ENCODE results near the gene TNFSF13. TPM values are rescaled to one million over a fixed set of nuclear protein-coding genes. Genes with fewer than 3 reads are reported as not detected.

The TNFSF13 gene
- polyA plus RNA-seq: 5.1 TPM

GRCh38 chr17:7558544-7559319 is at the start of gene TNFSF13:
Gene TNFSF13, plus strand, starts transcription at chr17:7558750. Its CDS starts 290 bp downstream, at chr17:7559040.
- peaks cover 8% of the 10 kb centered on the region for H3K36me3 Mint-ChIP-seq
- H3K4me3 Mint-ChIP-seq: peak within 1 kb of the TSS; percentile 74 to 93 (median 92)
- H3K4me1 Mint-ChIP-seq: peaks cover 30 to 42% (median 38%) of the 10 kb centered on the region in 3 donors

GRCh38 chr17:7508846-7509245 is 49.7 kb upstream of the TNFSF13 start:
- no peak overlapping the region for H3K27ac Mint-ChIP-seq
- no peaks in the 10 kb centered on the region for H3K9me3 Mint-ChIP-seq
- H3K4me3 Mint-ChIP-seq: no peak overlapping the region
- H3K36me3 Mint-ChIP-seq: peaks cover 7% of the 10 kb centered on the region
- no peaks in the 10 kb centered on the region for H3K27me3 Mint-ChIP-seq
- no peaks in the 10 kb centered on the region for H3K4me1 Mint-ChIP-seq

More at GRCh38 chr17:7558544-7559319, at the start of gene TNFSF13:
- Mint-ChIP-seq H3K27ac (peak within 1 kb of the TSS; percentile 95 to 98 (median 97)), H3K9me3 (no peaks in the 10 kb centered on the region), H3K27me3 (no peaks in the 10 kb centered on the region)

- Mint-ChIP-seq H3K27ac (no peak overlapping the region), H3K9me3 (no peaks in the 10 kb centered on the region), H3K27me3 (no peaks in the 10 kb centered on the region), H3K36me3 (peaks cover 5% of the 10 kb centered on the region), H3K4me1 (no peaks in the 10 kb centered on the region), H3K4me3 (no peak overlapping the region)
Observed at GRCh38 chr17:7509937-7510336, 48.6 kb upstream of the TNFSF13 start.

- Mint-ChIP-seq H3K27ac (peak overlapping the region in 1 of 3 donors; percentile 42), H3K9me3 (no peaks in the 10 kb centered on the region), H3K36me3 (peaks cover 5% of the 10 kb centered on the region), H3K27me3 (no peaks in the 10 kb centered on the region), H3K4me3 (peak overlapping the region in 1 of 4 donors; percentile 54), H3K4me1 (no peaks in the 10 kb centered on the region)
Observed at GRCh38 chr17:7511108-7511507, 47.4 kb upstream of the TNFSF13 start.

- Mint-ChIP-seq H3K9me3 (no peaks in the 10 kb centered on the region), H3K27ac (no peak overlapping the region), H3K4me3 (no peak overlapping the region), H3K4me1 (no peaks in the 10 kb centered on the region), H3K27me3 (no peaks in the 10 kb centered on the region), H3K36me3 (peaks cover 3% of the 10 kb centered on the region)
Observed at GRCh38 chr17:7512105-7512504, 46.4 kb upstream of the TNFSF13 start.

GRCh38 chr17:7512824-7513540 is 45.6 kb upstream of the TNFSF13 start:
- Mint-ChIP-seq H3K36me3 (peaks cover 3% of the 10 kb centered on the region), H3K9me3 (no peaks in the 10 kb centered on the region), H3K4me3 (peak overlapping the region in 1 of 4 donors; percentile 33), H3K4me1 (no peaks in the 10 kb centered on the region), H3K27ac (no peak overlapping the region), H3K27me3 (no peaks in the 10 kb centered on the region)

- H3K4me3 Mint-ChIP-seq: no peak overlapping the region
- peaks cover 3% of the 10 kb centered on the region for H3K36me3 Mint-ChIP-seq
- H3K4me1 Mint-ChIP-seq: no peaks in the 10 kb centered on the region
- no peaks in the 10 kb centered on the region for H3K9me3 Mint-ChIP-seq
- no peak overlapping the region for H3K27ac Mint-ChIP-seq
- H3K27me3 Mint-ChIP-seq: no peaks in the 10 kb centered on the region
Observed at GRCh38 chr17:7513850-7514419, 44.6 kb upstream of the TNFSF13 start.

GRCh38 chr17:7515911-7516610 is 42.5 kb upstream of the TNFSF13 start:
- no peaks in the 10 kb centered on the region for H3K27me3 Mint-ChIP-seq

GRCh38 chr17:7523033-7523432 is 35.5 kb upstream of the TNFSF13 start:
- H3K27ac Mint-ChIP-seq: peak overlapping the region in 1 of 3 donors; percentile 53
- H3K36me3 Mint-ChIP-seq: peaks cover 2% of the 10 kb centered on the region
- H3K4me3 Mint-ChIP-seq: peak overlapping the region in 2 of 4 donors; percentile 50 to 57
- H3K27me3 Mint-ChIP-seq: no peaks in the 10 kb centered on the region
- no peaks in the 10 kb centered on the region for H3K4me1 Mint-ChIP-seq
- peaks cover 0 to 5% (median 0%) of the 10 kb centered on the region in 3 donors for H3K9me3 Mint-ChIP-seq

More at GRCh38 chr17:7515911-7516610, 42.5 kb upstream of the TNFSF13 start:
- no peaks in the 10 kb centered on the region for H3K9me3 Mint-ChIP-seq
- no peaks in the 10 kb centered on the region for H3K4me1 Mint-ChIP-seq
- no peak overlapping the region for H3K4me3 Mint-ChIP-seq
- H3K36me3 Mint-ChIP-seq: peaks cover 2% of the 10 kb centered on the region
- no peak overlapping the region for H3K27ac Mint-ChIP-seq

- Mint-ChIP-seq H3K27ac (no peak overlapping the region), H3K4me3 (no peak overlapping the region), H3K9me3 (peaks cover 0 to 15% (median 4%) of the 10 kb centered on the region in 3 donors), H3K27me3 (no peaks in the 10 kb centered on the region), H3K36me3 (no peaks in the 10 kb centered on the region), H3K4me1 (peaks cover 0 to 1% (median 0%) of the 10 kb centered on the region in 3 donors)
Observed at GRCh38 chr17:7528842-7529241, 29.7 kb upstream of the TNFSF13 start.

GRCh38 chr17:7530023-7530900 is 28.3 kb upstream of the TNFSF13 start:
- Mint-ChIP-seq H3K36me3 (no peaks in the 10 kb centered on the region), H3K27ac (no peak overlapping the region), H3K4me1 (peaks cover 0 to 1% (median 0%) of the 10 kb centered on the region in 3 donors), H3K9me3 (peaks cover 0 to 14% (median 4%) of the 10 kb centered on the region in 3 donors), H3K27me3 (peaks cover 4% of the 10 kb centered on the region), H3K4me3 (no peak overlapping the region)

GRCh38 chr17:7538050-7538449 is 20.5 kb upstream of the TNFSF13 start:
- Mint-ChIP-seq H3K27ac (no peak overlapping the region), H3K9me3 (no peaks in the 10 kb centered on the region), H3K27me3 (peaks cover 4% of the 10 kb centered on the region), H3K4me1 (no peaks in the 10 kb centered on the region), H3K4me3 (no peak overlapping the region), H3K36me3 (no peaks in the 10 kb centered on the region)

- H3K9me3 Mint-ChIP-seq: no peaks in the 10 kb centered on the region
- H3K27ac Mint-ChIP-seq: no peak overlapping the region
- H3K4me3 Mint-ChIP-seq: no peak overlapping the region
- H3K36me3 Mint-ChIP-seq: no peaks in the 10 kb centered on the region
- H3K27me3 Mint-ChIP-seq: peaks cover 4% of the 10 kb centered on the region
- peaks cover 0 to 5% (median 0%) of the 10 kb centered on the region in 3 donors for H3K4me1 Mint-ChIP-seq
Observed at GRCh38 chr17:7538891-7539545, 19.5 kb upstream of the TNFSF13 start.
